Immature natural killer cell (primary cell): ENCODE measurements around the gene PHLDA2. TPM values are rescaled to one million over a fixed set of nuclear protein-coding genes. Genes with fewer than 3 reads are reported as not detected.

Experiments used
- DNase-seq, 3 donors: peaks; one replicate each; pipeline ENCODE4 v3.0.0; 2022; ENCODE audit warnings: mixed read lengths in 1 of 3
- H3K27ac Mint-ChIP-seq, 6 donors: one replicate each; pipeline ENCODE4 v1.8.0; 2020; ENCODE audit warnings: mixed read lengths in 6 of 6, mild to moderate bottlenecking in 5 of 6, inconsistent platforms in 4 of 6, moderate library complexity in 3 of 6
- H3K27me3 Mint-ChIP-seq, 3 donors: one replicate each; pipeline ENCODE4 v1.8.0; 2020 to 2021; ENCODE audit warnings: low read depth in 3 of 3, mild to moderate bottlenecking in 3 of 3, mixed read lengths in 3 of 3, moderate library complexity in 3 of 3, inconsistent platforms in 1 of 3
- H3K36me3 Mint-ChIP-seq, 3 donors: one replicate each; pipeline ENCODE4 v1.8.0; 2020; ENCODE audit warnings: mixed read lengths in 3 of 3, inconsistent platforms in 2 of 3, mild to moderate bottlenecking in 2 of 3
- H3K4me1 Mint-ChIP-seq, 2 donors: one replicate each; pipeline ENCODE4 v1.8.0; 2020; ENCODE audit warnings: inconsistent platforms in 2 of 2, mild to moderate bottlenecking in 2 of 2, mixed read lengths in 2 of 2, moderate library complexity in 1 of 2
- H3K4me3 Mint-ChIP-seq, 5 donors: one replicate each; pipeline ENCODE4 v1.8.0; 2020; ENCODE audit warnings: mild to moderate bottlenecking in 5 of 5, mixed read lengths in 5 of 5, inconsistent platforms in 3 of 5, moderate library complexity in 3 of 5
- H3K9me3 Mint-ChIP-seq, 6 donors: one replicate each; pipeline ENCODE4 v1.8.0; 2020; ENCODE audit warnings: mild to moderate bottlenecking in 6 of 6, mixed read lengths in 6 of 6, inconsistent platforms in 4 of 6, moderate library complexity in 3 of 6
- polyA plus RNA-seq, 3 donors: library from polyadenylated mRNA; unstranded; fragments of 300-500 nt; fragmentation: Illumina TruSeq; gene quantifications; one replicate each; pipeline ENCODE4 v1.2.3, GENCODE V29; 2021

The PHLDA2 gene
- polyA plus RNA-seq, 3 donors from 2014 or later = 0.27 TPM; not detected in 2

GRCh38 chr11:2901196-2901796 lies 27.9 kb downstream of the PHLDA2 start:
- Mint-ChIP-seq H3K4me3 (peak overlapping the region; percentile 46 to 81 (median 67)), H3K27me3 (peaks cover 6 to 9% (median 8%) of the 10 kb centered on the region in 3 donors), H3K36me3 (peaks cover 12 to 17% (median 16%) of the 10 kb centered on the region in 3 donors), H3K27ac (peak overlapping the region; percentile 58 to 82 (median 68)), H3K4me1 (peaks cover 46 to 57% of the 10 kb centered on the region in 2 donors), H3K9me3 (peaks cover 0 to 4% (median 0%) of the 10 kb centered on the region in 6 donors)
- DNase-seq = no peak

- no peak for DNase-seq
- H3K4me3 Mint-ChIP-seq = peak overlapping the region; percentile 84 to 97 (median 90)
- peaks cover 47 to 53% of the 10 kb centered on the region in 2 donors for H3K4me1 Mint-ChIP-seq
- H3K27me3 Mint-ChIP-seq = peaks cover 6 to 7% (median 6%) of the 10 kb centered on the region in 3 donors
- H3K36me3 Mint-ChIP-seq = no peaks in the 10 kb centered on the region
- H3K27ac Mint-ChIP-seq = peak overlapping the region; percentile 95 to 100 (median 98)
- peaks cover 0 to 2% (median 0%) of the 10 kb centered on the region in 6 donors for H3K9me3 Mint-ChIP-seq
Observed at GRCh38 chr11:2899080-2899783, 30.0 kb downstream of the PHLDA2 start.

- peak overlapping the region; percentile 84 to 97 (median 90) for H3K4me3 Mint-ChIP-seq
- peaks cover 0 to 2% (median 0%) of the 10 kb centered on the region in 6 donors for H3K9me3 Mint-ChIP-seq
- H3K4me1 Mint-ChIP-seq = peaks cover 46 to 51% of the 10 kb centered on the region in 2 donors
- peak; percentile 73 to 74 (median 74) for DNase-seq
- H3K36me3 Mint-ChIP-seq = no peaks in the 10 kb centered on the region
- peak overlapping the region; percentile 95 to 100 (median 98) for H3K27ac Mint-ChIP-seq
- H3K27me3 Mint-ChIP-seq = peaks cover 6 to 7% (median 6%) of the 10 kb centered on the region in 3 donors
Observed at GRCh38 chr11:2898366-2899079, 30.7 kb downstream of the PHLDA2 start.

GRCh38 chr11:2897048-2897447 lies 32.2 kb downstream of the PHLDA2 start:
- peaks cover 6 to 8% (median 7%) of the 10 kb centered on the region in 3 donors for H3K27me3 Mint-ChIP-seq
- H3K4me1 Mint-ChIP-seq = peaks cover 53% of the 10 kb centered on the region in 2 donors
- H3K27ac Mint-ChIP-seq = peak overlapping the region in 3 of 6 donors; percentile 2 to 45 (median 35)
- peak overlapping the region in 2 of 5 donors; percentile 13 to 24 for H3K4me3 Mint-ChIP-seq
- DNase-seq = no peak
- H3K36me3 Mint-ChIP-seq = no peaks in the 10 kb centered on the region
- H3K9me3 Mint-ChIP-seq = peaks cover 0 to 2% (median 0%) of the 10 kb centered on the region in 6 donors

GRCh38 chr11:2896047-2896446 lies 33.2 kb downstream of the PHLDA2 start:
- Mint-ChIP-seq H3K9me3 (peaks cover 0 to 2% (median 0%) of the 10 kb centered on the region in 6 donors), H3K27ac (peak overlapping the region in 5 of 6 donors; percentile 40 to 87 (median 77)), H3K4me1 (peaks cover 56% of the 10 kb centered on the region in 2 donors)

GRCh38 chr11:2893935-2894334 lies 35.3 kb downstream of the PHLDA2 start:
- Mint-ChIP-seq H3K4me1 (peaks cover 38 to 40% of the 10 kb centered on the region in 2 donors), H3K27me3 (peaks cover 3% of the 10 kb centered on the region in 3 donors), H3K4me3 (peak overlapping the region in 2 of 5 donors; percentile 18 to 30), H3K27ac (peak overlapping the region in 5 of 6 donors; percentile 37 to 80 (median 72)), H3K9me3 (no peaks in the 10 kb centered on the region), H3K36me3 (no peaks in the 10 kb centered on the region)
- no peak for DNase-seq

More at GRCh38 chr11:2896047-2896446, 33.2 kb downstream of the PHLDA2 start:
- DNase-seq = no peak
- H3K27me3 Mint-ChIP-seq = peaks cover 3 to 8% (median 7%) of the 10 kb centered on the region in 3 donors
- no peaks in the 10 kb centered on the region for H3K36me3 Mint-ChIP-seq
- H3K4me3 Mint-ChIP-seq = no peak overlapping the region

- Mint-ChIP-seq H3K4me1 (peaks cover 35% of the 10 kb centered on the region in 2 donors), H3K27ac (peak overlapping the region; percentile 80 to 92 (median 86)), H3K27me3 (peaks cover 0 to 5% (median under 1%) of the 10 kb centered on the region in 3 donors), H3K36me3 (no peaks in the 10 kb centered on the region), H3K4me3 (peak overlapping the region; percentile 79 to 86 (median 83)), H3K9me3 (no peaks in the 10 kb centered on the region)
- DNase-seq = peak; percentile 64 to 71 (median 66)
Observed at GRCh38 chr11:2892967-2893528, 36.2 kb downstream of the PHLDA2 start.

GRCh38 chr11:2892215-2892966 lies 36.8 kb downstream of the PHLDA2 start:
- Mint-ChIP-seq H3K27ac (peak overlapping the region; percentile 80 to 92 (median 86)), H3K27me3 (peaks cover 0 to 5% (median 0%) of the 10 kb centered on the region in 3 donors), H3K4me3 (peak overlapping the region; percentile 79 to 86 (median 83)), H3K4me1 (peaks cover 30 to 32% of the 10 kb centered on the region in 2 donors), H3K9me3 (no peaks in the 10 kb centered on the region), H3K36me3 (no peaks in the 10 kb centered on the region)
- DNase-seq = peak; percentile 46 to 59 (median 50)

GRCh38 chr11:2891326-2892214 lies 37.6 kb downstream of the PHLDA2 start:
- Mint-ChIP-seq H3K4me3 (peak overlapping the region; percentile 54 to 84 (median 70)), H3K36me3 (no peaks in the 10 kb centered on the region), H3K9me3 (no peaks in the 10 kb centered on the region), H3K4me1 (peaks cover 33 to 39% of the 10 kb centered on the region in 2 donors), H3K27ac (peak overlapping the region; percentile 46 to 84 (median 77)), H3K27me3 (peaks cover 0 to 8% (median 3%) of the 10 kb centered on the region in 3 donors)
- DNase-seq = no peak

GRCh38 chr11:2890466-2891294 lies 38.5 kb downstream of the PHLDA2 start:
- H3K27ac Mint-ChIP-seq = peak overlapping the region in 2 of 6 donors; percentile 14 to 46
- H3K27me3 Mint-ChIP-seq = peaks cover 0 to 8% (median 3%) of the 10 kb centered on the region in 3 donors
- no peak for DNase-seq
- no peaks in the 10 kb centered on the region for H3K9me3 Mint-ChIP-seq
- no peak overlapping the region for H3K4me3 Mint-ChIP-seq
- no peaks in the 10 kb centered on the region for H3K36me3 Mint-ChIP-seq
- peaks cover 33 to 39% of the 10 kb centered on the region in 2 donors for H3K4me1 Mint-ChIP-seq
